Fibroblast of lung (primary cell): ENCODE results near the gene CYB561D2. TPM values are rescaled to one million over a fixed set of nuclear protein-coding genes. Genes with fewer than 3 reads are reported as not detected.

Experiments used
- DNase-seq, 2 donors: peaks; one replicate each; pipeline versions ENCODE4 v3.0.0 to v3.0.0-alpha.2; 2010; ENCODE audit warnings: low read depth in 2 of 2
- H2AFZ ChIP-seq: 2 replicates; pipeline ENCODE4 v1.5.1; 2012; ENCODE audit warnings: low read length, control low read depth, inconsistent platforms
- H3K27ac ChIP-seq: 2 replicates; pipeline ENCODE4 v1.5.1; 2011; ENCODE audit warnings: low read length, control low read depth; ENCODE audit not compliant: insufficient read depth
- H3K27me3 ChIP-seq: 2 replicates; pipeline ENCODE4 v1.5.1; 2011; ENCODE audit warnings: mild to moderate bottlenecking, low read length; ENCODE audit not compliant: control insufficient read depth, insufficient read depth
- H3K36me3 ChIP-seq: 2 replicates; pipeline ENCODE4 v1.5.1; 2011; ENCODE audit warnings: low read length; ENCODE audit not compliant: control insufficient read depth, insufficient read depth
- H3K4me1 ChIP-seq: 2 replicates; pipeline ENCODE4 v1.5.1; 2011; ENCODE audit warnings: low read length; ENCODE audit not compliant: control insufficient read depth, insufficient read depth; ENCODE audit errors: extremely low read depth
- H3K4me2 ChIP-seq: 2 replicates; pipeline ENCODE4 v1.5.1; 2011; ENCODE audit warnings: low read length, control low read depth; ENCODE audit not compliant: insufficient read depth; ENCODE audit errors: extremely low read depth
- H3K4me3 ChIP-seq, 4 experiments: fragments of 200-600 bp in 1 of 4; sonication (generic) in 1 of 4; replicated peaks in 1 of 4; 2 replicates each; pipeline ENCODE4 v1.5.1; 2011 to 2016; ENCODE audit warnings: low read length in 4 of 4, low read depth in 3 of 4, mild to moderate bottlenecking in 3 of 4, control low read depth in 2 of 4, inconsistent platforms in 1 of 4, mixed read lengths in 1 of 4; ENCODE audit not compliant: insufficient read depth in 1 of 4; ENCODE audit errors: control extremely low read depth in 1 of 4
- H3K79me2 ChIP-seq: 2 replicates; pipeline ENCODE4 v1.5.1; 2012; ENCODE audit warnings: mild to moderate bottlenecking, low read length, inconsistent platforms; ENCODE audit not compliant: control insufficient read depth, insufficient read depth
- H3K9ac ChIP-seq: 2 replicates; pipeline ENCODE4 v1.5.1; 2011; ENCODE audit warnings: mild to moderate bottlenecking, low read length, control low read depth; ENCODE audit not compliant: insufficient read depth
- H3K9me3 ChIP-seq: 2 replicates; pipeline ENCODE4 v1.5.1; 2012; ENCODE audit warnings: low read depth, low read length; ENCODE audit not compliant: control insufficient read depth, insufficient read depth
- H4K20me1 ChIP-seq: 2 replicates; pipeline ENCODE4 v1.5.1; 2011; ENCODE audit warnings: low read length; ENCODE audit not compliant: control insufficient read depth, insufficient read depth; ENCODE audit errors: extremely low read depth
- CTCF ChIP-seq, 2 donors: IDR thresholded peaks in 1 of 2; conservative IDR thresholded peaks in 1 of 2; 1 replicate in 1 of 2; 2 replicates in 1 of 2; pipeline ENCODE4 v1.5.1; 2011 to 2012; ENCODE audit warnings: low read length in 2 of 2, control low read depth in 1 of 2, inconsistent platforms in 1 of 2, low read depth in 1 of 2, mild to moderate bottlenecking in 1 of 2
- EZH2 ChIP-seq: IDR thresholded peaks from 2 replicates; pipeline ENCODE4 v1.5.1; 2012; ENCODE audit warnings: low read length, control low read depth, mild to moderate bottlenecking; ENCODE audit errors: missing control alignments
- polyA plus RNA-seq, 2 donors: library from polyadenylated mRNA; depleted of rRNA in 1 of 2; stranded (reverse) in 1 of 2; unstranded in 1 of 2; fragments of >200 nt; gene quantifications; 2 replicates each; pipeline ENCODE4 v1.2.1, GENCODE V29; 2011 to 2012; ENCODE audit warnings: missing spikeins in 1 of 2
- total RNA-seq: library from RNA; depleted of rRNA; stranded (reverse); fragments of >200 nt; gene quantifications from 2 replicates; pipeline ENCODE4 v1.2.1, GENCODE V29; 2014

The CYB561D2 gene
- total and polyA plus RNA-seq, 2 donors (not counting 1 experiment from before 2014, with no cell fraction given) = 16.4 to 28.6 TPM

GRCh38 chr3:50380405-50381085 is 29.9 kb downstream of the CYB561D2 start:
- H3K4me1 ChIP-seq = no peaks in the 10 kb centered on the region
- no peak for DNase-seq
- TF ChIP-seq EZH2 (no peak), CTCF (conservative IDR thresholded peaks at IDR 0.05 in 1 of 2, IDR thresholded peaks at IDR 0.05 in 1 of 2; ENCODE audit: low read depth in 1 of 2, low read length in 2 of 2) (no peak)

GRCh38 chr3:50381383-50381782 is 30.7 kb downstream of the CYB561D2 start:
- Histone ChIP-seq H3K4me1 (no peaks in the 10 kb centered on the region), H3K9me3 (no peaks in the 10 kb centered on the region), H3K27ac (no peak overlapping the region), H3K36me3 (no peaks in the 10 kb centered on the region), H2AFZ (no peak overlapping the region), H3K79me2 (no peaks in the 10 kb centered on the region), H3K4me2 (no peak overlapping the region), H3K27me3 (no peaks in the 10 kb centered on the region), H3K9ac (no peak overlapping the region), H4K20me1 (no peaks in the 10 kb centered on the region), H3K4me3 (no peak overlapping the region)
- no peak for DNase-seq
- TF ChIP-seq CTCF (conservative IDR thresholded peaks at IDR 0.05 in 1 of 2, IDR thresholded peaks at IDR 0.05 in 1 of 2; ENCODE audit: low read depth in 1 of 2, low read length in 2 of 2) = no peak
- TF ChIP-seq EZH2 = no peak

More at GRCh38 chr3:50380405-50381085, 29.9 kb downstream of the CYB561D2 start:
- H3K4me3 ChIP-seq = no peak overlapping the region
- H2AFZ ChIP-seq = no peak overlapping the region
- H3K27me3 ChIP-seq = no peaks in the 10 kb centered on the region
- no peaks in the 10 kb centered on the region for H3K9me3 ChIP-seq
- no peaks in the 10 kb centered on the region for H3K36me3 ChIP-seq
- no peaks in the 10 kb centered on the region for H4K20me1 ChIP-seq
- H3K4me2 ChIP-seq = no peak overlapping the region
- no peaks in the 10 kb centered on the region for H3K79me2 ChIP-seq
- no peak overlapping the region for H3K9ac ChIP-seq
- no peak overlapping the region for H3K27ac ChIP-seq

GRCh38 chr3:50382722-50383121 is 32.1 kb downstream of the CYB561D2 start:
- no peak overlapping the region for H2AFZ ChIP-seq
- TF ChIP-seq EZH2 (no peak), CTCF (conservative IDR thresholded peaks at IDR 0.05 in 1 of 2, IDR thresholded peaks at IDR 0.05 in 1 of 2; ENCODE audit: low read depth in 1 of 2, low read length in 2 of 2) (no peak)
- H4K20me1 ChIP-seq = no peaks in the 10 kb centered on the region
- no peaks in the 10 kb centered on the region for H3K9me3 ChIP-seq
- H3K4me2 ChIP-seq = no peak overlapping the region
- H3K27me3 ChIP-seq = no peaks in the 10 kb centered on the region
- DNase-seq = no peak
- H3K4me3 ChIP-seq = no peak overlapping the region
- no peak overlapping the region for H3K27ac ChIP-seq
- H3K36me3 ChIP-seq = no peaks in the 10 kb centered on the region
- no peaks in the 10 kb centered on the region for H3K79me2 ChIP-seq
- no peak overlapping the region for H3K9ac ChIP-seq
- H3K4me1 ChIP-seq = no peaks in the 10 kb centered on the region
